Vagina (tissue), 2 donors: Measurements from ENCODE around the gene SLC17A1.

Source experiments
- CTCF ChIP-seq, 3 experiments: fragments of 450-650 bp in 2 of 3; fragments of 200-600 bp in 1 of 3; sonication (generic) in 1 of 3; IDR thresholded peaks; one replicate each; pipeline ENCODE4 v1.5.1; 2017 to 2019; ENCODE audit warnings: antibody characterized with exemption in 3 of 3, mild to moderate bottlenecking in 2 of 3, moderate library complexity in 2 of 3
- POLR2A ChIP-seq, 2 donors: fragments of 450-650 bp; IDR thresholded peaks; one replicate each; pipeline ENCODE4 v1.6.1; 2017; ENCODE audit warnings: antibody characterized with exemption in 2 of 2, mild to moderate bottlenecking in 2 of 2, moderate library complexity in 2 of 2
- POLR2AphosphoS5 ChIP-seq, 2 donors: sonication (generic); formaldehyde crosslinking; IDR thresholded peaks; one replicate each; pipeline ENCODE4 v1.9.0; 2017; ENCODE audit warnings: antibody characterized with exemption in 2 of 2, mild to moderate bottlenecking in 2 of 2, low read depth in 1 of 2; ENCODE audit not compliant: insufficient read depth in 1 of 2

- TF ChIP-seq CTCF (IDR thresholded peaks at IDR 0.05) = no peak
- no peak for TF ChIP-seq POLR2A (IDR thresholded peaks at IDR 0.05)
- TF ChIP-seq POLR2AphosphoS5 (IDR thresholded peaks at IDR 0.05; ENCODE audit: insufficient read depth in 1 of 2, low read depth in 1 of 2) = no peak
Measured at GRCh38 chr6:25815194-25815593, 16.7 kb downstream of the SLC17A1 start.
